Activated CD8-positive, alpha-beta memory T cell treated with anti-CD3 and anti-CD28 coated beads, Interleukin-2, amount 50 U/mL, for 24 hours (primary cell): ENCODE measurements around the gene EOLA2.
"Not testable (repeated sequence)": the region's sequence is repeated elsewhere in the genome, so short reads cannot be mapped to it uniquely, and the experiment has no call there.

Experiments used
- DNase-seq: peaks from one replicate; pipeline ENCODE4 v3.0.0-alpha.2; 2020; ENCODE audit errors: extremely low read depth

EOLA2 gene

DNA sequence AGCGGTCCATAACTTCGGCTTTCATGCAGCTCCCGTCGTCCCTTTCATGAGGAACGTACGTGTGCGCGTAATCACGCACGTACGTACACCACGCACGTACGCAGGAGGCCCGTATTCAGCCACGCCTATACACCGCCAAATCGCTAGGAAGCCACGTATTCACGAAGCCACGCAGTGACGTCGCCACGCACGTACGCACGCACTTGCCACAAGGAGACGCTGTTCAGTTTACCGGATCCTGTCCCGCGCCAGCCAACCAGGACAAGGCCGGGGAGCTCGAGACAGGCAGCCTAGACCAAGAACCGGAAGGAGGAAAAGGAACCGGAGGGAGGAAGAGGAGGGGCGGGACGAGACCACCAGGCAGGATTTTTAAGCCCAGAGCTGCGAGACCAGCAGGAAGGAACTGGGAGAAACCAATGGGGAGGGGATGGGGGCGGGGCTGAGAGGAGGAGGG lies at the start of gene EOLA2:
TSS of gene EOLA2 (minus strand) at position 65 of the 454 bp plus-strand sequence. CDS start 4,617 bp downstream, outside the sequence.
- DNase-seq: peak; percentile 76

DNA sequence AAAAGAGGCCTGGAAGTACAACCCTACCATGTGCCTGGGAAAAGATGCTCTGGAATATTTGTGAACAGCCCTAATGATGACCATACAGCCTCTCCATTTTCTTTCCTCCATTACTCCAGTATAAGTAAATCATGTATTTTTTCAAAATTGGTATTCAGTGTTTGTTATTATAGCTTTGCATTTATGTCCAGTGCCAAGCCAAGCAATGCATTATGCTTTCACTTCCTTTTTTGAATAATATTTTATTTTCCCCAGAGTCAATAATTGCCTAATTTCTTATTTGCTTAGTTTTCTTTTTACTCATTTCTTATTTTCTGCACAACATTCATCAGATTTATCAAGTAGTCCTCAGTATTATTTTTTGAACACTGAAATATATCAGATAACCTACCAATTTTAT lies 49.3 kb upstream of the EOLA2 start:
- DNase-seq: no peak

DNA sequence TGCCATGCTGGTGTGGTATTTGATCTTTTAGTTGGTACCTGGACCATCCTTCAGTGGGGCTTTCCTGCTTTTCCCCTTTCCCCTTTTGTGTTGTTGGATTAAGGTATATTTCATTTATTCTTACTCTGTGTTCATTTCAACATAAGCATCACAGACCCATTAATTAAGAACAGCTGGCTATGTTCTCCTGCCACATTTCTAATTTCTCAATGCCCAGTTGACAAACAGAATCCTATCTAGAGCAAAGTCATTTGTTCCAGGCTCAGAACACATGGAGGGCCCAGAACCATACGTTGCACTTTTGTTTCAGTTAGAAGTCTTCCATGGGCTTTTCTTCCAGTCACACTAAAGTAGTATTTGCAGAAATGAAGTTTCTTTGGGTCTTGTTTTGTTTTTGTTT lies 46.1 kb upstream of the EOLA2 start:
- no peak for DNase-seq

DNA sequence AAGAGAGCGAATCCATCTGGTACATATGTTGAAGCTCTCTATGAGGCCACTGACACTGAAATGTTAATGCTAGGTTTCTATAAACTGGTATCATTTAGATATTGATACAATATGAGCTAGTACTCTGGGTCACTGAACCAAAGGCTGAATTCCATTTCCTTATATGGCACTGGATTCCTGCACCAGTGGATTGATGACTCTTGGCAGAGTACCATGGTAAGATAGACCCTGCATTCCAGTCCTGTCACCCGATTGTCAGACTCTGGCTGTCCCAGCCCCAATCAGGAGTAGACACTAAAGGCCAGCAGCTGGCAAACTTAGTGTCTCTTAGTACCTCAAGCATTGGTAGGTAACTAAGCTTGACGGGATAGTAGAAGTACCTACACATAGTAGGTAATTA lies 44.0 kb upstream of the EOLA2 start:
- no peak for DNase-seq

DNA sequence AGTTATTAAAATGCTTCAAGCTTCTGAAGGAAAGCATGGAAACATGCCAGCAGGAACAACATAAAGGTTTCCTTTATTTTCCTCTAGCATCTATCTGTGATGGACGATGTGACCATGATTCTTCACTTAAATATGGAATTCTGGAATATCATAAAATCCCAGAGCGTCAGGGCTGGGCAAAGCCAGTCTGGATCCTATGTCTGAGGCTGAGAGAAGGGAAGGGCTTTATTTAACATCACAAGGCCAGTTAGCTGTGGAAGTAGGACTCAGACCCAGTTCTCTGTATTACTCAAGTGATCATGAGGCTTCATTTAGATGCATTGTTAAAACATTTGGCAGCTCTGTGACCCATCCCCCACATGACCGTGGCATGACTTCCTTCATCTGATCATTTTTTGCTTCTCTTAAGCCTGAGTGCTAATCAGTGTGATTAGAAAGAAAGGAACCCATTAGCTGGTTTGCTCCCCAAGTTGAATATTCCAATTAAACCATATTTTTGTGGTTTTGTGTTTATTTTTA lies 40.9 kb upstream of the EOLA2 start:
- no peak for DNase-seq

DNA sequence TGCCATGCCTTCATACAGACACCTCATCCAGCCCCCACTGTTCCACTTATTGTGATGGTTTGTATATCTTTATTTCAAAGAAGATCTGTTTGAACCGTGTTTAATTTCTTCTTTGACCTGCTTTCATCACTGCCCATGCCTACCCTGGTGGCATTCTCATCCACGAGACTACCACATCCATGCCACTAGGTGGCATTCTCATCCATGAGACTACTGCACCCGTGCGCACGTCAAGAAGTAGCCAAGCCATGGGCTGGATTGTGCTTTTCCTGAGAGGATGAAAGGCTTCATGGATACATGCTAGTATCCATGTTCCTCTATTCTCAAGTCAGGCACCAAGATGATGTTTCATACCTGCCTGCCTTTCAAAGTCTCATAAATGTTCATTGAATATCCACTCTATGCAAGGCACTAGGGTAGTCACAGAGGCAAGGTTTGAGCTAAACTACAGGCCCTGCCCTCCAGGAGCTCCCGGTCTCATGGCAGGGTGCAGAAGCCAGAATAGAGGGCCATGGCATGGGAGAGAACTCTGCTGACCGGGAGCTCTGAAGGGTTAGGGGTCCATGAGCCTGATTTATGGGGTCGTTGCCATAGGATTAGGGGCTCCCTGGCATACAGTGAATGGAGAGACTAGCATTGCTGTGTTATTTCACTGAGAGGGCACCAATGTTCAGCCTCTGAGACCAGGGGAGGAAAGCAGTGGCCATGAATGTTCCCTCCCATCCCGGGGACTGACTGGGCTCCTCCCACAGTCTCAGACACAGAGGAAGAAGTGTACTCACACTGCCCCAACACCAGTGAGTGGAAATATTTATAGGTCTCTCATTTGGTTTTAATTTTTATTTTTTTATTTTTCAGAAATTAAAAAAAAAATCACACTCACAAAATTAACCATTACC lies 24.8 kb upstream of the EOLA2 start:
- no peak for DNase-seq

DNA sequence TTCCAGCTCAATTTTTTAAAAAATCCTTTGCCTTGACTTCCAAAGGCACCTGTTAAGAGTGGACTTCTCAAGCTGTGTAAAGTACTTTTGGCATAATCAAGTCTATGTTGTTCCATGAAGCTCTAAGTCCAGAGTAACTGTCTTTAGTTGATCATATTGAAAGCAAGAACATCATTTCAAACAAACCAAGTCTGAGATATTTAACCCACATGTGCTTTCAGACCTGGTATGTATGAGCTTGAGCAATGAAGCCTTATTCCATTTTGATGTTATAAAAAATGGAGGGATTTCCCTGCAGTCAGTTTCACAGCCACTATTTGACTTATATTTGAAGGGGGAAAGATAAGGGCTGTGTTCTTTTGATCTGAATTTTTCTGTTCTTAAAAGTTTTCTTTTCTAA lies 23.7 kb upstream of the EOLA2 start:
- DNase-seq: no peak

DNA sequence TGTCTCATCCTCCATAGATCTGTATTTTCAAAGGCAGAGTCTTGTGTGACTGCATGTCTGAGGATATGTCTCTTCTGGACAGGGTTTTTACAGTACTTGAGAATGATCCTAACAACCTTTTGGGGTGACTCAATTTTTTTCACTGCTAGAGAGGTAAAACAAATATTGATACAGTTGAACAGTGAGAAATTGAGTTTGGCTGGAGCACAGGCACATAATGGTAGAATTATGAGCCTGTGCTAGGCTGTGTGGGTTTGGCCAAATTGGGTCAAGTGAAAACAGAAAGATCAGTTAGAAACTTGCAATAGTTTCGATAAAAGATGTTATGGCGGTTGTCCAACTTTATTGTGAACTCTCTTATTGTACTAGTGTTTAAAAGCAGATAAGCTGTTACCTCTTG lies 23.3 kb upstream of the EOLA2 start:
- DNase-seq: no peak

DNA sequence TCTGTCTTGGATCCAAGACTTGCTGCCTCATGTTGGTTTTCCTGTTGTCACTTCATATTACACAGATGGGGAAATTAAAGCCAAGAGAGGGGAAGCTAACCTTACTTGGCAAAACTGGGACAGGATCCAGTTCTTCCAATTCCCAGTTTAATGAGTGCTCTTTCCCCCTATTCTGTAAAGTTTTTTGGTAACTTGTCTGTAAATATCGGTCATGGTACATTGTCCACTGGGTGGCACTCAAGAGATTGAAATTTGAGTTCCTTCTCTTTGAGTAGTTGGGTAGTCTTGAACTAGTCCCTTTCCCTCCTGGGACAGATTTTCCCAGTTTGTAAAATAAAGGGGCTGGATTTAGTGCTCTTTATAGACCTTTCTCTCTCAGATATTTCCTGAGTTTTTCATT lies 12.4 kb upstream of the EOLA2 start:
- DNase-seq: no peak

DNA sequence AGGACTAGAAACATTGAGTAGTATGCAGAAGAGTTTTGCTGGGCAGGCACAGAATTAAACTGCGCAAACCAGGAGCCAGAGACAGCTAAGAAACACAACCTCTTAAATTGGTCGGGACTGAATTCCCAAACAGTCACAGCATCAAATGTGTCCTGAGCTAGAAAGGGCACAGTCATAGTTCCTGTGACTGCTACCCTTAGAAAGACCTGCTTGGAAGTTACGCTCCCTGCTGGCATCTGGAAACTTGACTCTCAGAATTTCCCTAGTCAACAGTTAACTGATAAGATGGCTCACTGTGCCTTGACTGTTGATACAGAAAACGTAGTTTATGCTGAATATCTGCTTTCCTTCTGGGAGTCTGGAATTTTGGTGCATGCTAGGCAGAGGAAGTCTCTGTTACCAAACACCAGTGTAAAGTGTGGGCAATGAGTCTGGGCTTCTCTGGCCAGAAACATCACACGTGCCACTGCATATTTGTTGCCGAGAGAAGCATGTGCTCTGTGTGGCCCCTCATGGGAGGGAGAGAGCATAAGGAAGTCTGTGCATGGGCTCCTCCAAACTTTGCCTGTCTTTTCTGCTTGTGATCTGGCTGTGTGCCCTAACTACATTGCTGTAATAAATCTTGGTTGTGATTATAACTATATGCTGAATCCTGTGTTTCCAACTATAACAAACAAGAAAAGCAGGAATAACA lies 11.6 kb upstream of the EOLA2 start:
- DNase-seq: no peak

DNA sequence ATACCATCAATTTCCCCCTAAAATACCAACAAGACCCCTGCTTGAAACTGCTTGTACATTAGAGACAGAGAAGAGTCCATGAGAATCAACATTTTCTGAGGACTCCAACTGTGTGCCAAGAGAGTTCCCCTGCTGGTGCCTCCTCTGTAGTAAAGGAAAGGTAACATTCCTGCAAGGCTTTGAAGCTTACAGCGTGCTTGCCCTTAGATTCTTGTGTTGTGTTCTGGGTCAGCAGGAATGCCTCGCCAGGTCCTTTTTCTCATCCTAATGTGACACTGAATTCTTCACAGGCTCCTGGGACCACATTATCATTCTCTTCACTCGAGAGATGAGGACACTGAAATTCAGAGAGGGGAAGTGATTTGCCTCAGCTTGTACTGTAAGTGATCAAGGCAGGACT lies 9.7 kb upstream of the EOLA2 start:
- no peak for DNase-seq

DNA sequence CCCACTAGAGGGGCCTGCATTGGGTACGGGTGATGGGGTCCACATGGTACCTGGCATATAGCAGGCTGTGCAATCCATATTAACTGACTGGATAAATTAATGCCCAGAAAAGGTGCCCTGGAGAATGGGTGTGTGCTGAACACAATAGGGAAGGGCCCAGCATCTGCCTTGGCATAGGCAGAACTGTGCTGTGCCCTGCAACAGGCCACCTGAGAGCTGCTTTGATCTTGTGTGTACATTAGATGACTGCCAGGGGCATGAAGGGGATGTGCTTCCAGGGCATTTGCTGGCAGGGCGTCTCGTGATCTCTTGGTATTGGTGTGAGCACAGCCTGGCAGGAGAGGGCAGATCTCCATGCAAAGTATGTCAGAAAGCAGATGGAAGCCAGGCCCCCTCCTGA lies 8.6 kb upstream of the EOLA2 start:
- DNase-seq: not testable (repeated sequence)

DNA sequence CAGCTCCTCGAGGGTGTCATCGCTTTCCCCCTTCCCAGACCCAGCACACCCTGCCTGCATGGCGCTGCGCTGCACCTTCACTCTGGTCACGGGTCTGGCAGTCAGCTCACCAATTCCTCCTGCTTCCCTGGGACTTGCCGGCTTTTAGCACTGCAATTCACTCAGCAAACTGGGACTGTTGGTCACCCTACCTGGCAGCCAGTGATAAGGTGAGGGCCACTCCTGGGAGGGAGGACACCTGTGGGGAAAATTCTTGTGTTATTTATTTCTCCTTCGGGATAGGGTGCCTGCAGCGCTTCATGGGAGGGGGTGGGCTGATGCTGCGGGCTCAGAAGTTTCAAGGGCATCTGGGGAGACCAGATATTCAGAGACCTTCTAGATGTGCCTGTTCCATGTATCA lies 7.5 kb upstream of the EOLA2 start:
- not testable (repeated sequence) for DNase-seq

DNA sequence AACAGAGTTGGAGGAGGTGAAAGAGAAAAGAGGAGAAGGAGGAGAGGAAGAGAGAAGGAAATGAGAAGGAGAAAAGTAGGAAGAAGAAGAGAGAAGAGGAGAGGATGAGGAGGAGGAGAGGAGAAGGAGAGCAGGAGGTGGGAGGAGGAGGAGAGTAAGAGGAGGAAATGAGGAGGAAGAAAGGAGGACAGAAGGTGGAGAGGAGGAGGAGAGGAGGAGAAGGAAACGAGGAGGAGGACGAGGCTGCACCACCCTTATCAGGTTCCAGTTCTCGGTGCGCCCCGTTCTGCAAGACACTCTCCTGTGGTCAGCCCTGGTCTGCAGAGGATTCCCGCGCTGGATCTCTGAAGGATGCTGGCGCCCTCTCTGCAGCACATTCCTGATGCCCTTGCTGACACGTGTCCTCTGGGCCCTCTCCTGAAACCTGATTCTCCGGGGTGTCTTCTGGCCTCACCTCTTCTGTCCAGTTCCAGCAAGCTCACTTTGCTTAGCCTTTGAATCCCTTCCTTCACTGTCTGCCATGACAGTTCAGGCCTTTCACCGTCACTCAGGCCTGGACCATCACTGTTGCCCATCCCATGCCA lies 6.9 kb upstream of the EOLA2 start:
- DNase-seq: not testable (repeated sequence)

DNA sequence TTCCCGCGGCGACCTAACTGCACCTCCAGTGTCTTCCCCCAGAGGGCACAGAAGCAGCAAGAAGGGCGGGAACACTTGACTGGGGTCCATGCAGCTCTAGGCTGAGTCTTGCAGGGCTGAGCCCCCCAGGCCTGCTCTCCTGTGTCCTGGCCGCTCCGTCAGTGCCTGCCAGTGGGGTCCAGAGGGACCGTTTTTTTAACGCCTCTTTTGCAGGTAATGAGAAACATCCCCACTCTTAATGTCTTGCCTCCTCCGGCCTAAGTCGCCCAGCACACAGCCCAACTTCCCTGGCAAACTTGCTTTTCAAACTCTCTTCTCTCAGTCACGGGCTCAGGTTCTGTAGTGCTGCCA lies 2.4 kb upstream of the EOLA2 start:
- DNase-seq: not testable (repeated sequence)

DNA sequence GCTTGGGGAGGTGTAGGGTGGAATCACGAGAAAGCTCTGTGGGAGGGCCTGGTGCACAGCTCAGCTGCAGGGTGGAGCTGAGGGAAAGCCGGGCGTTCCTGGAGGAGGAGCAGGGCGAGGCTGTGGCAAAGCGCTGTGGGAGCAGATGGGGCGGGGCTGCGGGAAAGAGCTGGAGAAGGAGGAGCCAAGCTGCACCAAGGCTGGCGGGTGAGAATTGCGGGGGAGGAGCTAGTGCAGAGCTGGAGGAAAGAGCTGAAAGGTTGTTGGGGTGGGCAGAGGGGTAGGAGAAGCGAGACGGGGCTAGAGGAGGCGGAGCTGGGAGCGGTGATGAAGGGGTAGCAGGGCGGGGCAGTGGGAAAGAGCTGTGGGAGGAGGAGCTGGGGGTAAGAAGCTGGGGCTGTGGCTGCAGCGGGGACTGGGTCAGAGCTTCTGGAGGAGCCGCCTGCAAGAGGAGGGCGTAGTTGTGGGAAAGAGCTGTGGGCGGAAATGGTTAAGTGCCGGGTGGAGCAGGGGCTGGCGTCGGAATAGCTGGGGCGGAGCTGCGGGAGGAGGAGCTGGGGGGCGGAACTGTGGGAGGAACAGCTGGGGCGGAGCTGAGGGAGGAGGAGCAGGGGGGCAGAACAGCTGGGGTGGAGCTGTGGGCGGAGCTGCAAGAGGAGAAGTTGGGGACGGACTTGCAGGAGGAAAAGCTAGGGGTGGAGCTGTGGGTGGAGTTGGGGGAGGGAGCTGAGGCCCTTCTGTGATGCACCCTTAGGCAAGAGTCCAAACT lies 1.8 kb upstream of the EOLA2 start:
- peak; percentile 79 for DNase-seq

DNA sequence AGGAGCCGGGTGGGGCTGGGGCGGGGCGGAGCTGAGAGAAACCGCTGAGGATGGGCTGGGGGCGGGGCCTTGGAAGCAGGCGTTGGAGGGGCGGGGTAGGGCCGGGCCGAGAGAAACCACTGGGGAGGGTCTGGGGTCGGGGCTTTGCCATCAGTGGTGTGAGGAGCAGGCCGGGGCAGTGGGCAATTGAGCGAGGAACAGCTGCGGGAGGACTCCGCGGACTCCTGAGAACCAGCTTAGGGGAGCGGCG lies 1.3 kb upstream of the EOLA2 start:
- no peak for DNase-seq

DNA sequence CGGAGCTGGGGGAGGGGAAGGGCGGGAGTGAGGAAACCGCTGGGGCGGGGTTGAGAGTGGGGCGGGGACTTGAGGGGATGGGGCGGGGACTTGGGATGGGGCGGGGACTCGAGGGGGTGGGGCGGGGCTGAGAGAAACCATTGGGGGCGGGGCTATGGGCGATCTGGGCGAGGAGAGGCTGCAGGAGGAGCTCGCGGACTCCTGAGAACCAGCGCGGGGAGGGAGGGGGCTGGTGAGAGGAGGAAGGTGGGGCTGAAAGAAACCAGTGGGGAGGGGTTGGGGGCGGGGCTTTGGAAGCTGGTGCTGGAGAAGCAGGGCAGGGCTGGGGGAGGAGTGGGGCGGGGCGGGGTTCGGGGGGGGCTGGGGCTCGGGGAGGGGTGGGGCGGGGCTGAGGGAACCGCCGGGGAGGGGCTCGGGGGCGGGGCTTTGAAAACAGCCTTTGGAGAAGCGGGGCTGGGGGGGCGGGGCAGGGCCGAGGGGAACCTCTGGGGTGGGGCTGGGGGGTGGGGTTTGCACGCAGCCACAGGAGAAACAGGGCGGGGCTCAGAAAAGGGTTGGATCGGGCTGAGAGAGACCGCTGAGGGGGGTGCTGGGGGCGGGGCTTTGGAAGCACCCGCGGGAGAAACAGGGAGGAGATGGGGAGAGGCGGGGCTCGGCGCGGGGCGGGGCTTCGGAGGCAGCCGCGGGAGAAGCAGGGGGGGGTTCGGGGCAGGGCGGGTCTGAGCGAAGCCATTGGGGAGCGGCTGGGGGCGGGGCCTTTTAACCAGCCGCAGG lies 777 bp upstream of the EOLA2 start:
- DNase-seq: peak; percentile 67

DNA sequence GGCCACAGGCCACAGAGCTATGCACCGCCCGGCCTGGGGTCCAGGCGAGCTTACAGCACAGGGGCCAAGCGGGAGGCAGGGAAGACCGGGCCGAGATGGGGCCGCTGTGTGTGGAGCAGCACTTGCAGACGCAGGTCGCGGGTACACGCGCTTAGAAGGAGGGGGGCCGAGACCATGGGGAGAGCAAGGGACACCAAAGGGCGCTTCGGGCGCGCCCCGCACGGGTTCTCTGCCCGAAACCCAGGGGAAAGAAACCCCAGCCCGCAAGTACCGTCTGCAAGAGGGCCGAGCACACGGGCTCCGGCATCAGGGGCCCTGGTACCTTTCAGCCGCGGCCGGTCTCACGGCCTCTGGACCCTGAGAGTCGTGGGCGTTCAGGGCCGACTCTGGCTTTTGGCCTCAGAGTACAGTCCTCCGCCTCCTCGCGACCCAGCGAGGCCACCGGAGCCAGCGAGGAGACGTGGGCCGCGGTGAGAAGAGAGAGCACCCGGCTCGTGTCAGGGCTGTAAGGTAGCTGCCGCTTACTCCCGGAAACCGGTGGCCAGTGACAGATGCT lies 342 bp downstream of the EOLA2 start:
- DNase-seq: no peak

DNA sequence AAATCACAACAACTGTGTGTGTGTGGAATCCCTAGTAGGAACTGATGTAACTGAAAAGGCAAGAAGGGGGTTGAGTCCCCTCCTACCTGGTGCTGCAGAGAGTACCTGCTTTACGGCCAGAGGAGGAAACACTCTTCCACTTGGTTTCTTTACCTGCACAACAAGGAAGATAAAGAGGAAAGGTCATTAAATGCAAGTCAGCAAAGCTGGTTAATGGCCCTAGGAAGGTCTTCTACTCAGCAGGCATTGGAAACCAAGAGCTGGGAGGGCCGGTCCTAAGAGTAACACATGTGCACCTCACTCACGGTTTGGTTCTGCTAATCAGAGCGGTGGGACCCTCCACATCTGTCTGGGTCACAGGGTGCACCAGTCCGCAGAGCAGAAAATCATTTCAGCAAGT lies 963 bp downstream of the EOLA2 start:
- not testable (repeated sequence) for DNase-seq

DNA sequence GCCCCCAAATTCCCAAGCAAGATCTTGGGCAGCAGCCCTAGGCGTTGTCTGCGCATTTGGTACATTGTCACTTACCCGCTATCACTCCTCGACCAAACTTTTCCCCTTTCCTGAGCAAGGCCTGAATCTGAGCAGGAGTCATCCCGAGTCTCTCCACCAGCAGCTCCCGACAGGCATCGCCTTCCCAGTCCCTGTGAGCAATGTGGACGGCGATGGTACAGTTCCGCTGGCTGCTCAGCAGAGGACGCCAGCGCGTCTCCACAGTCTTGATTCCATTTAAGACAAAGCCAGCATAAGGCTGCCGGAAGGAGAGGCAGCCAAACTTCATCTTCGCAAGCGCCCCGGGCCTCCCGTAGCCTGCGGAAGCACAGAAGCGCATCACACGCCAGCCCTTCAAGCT lies 4.7 kb downstream of the EOLA2 start:
- DNase-seq: not testable (repeated sequence)
